ENCODE measurements around the gene IQCK. TPM values are rescaled to one million over a fixed set of nuclear protein-coding genes. Genes with fewer than 3 reads are reported as not detected.

Gene IQCK
- total and polyA plus RNA-seq, 3 donors from 2014 or later, result 77.8 to 102 (median 91.3) TPM

DNA sequence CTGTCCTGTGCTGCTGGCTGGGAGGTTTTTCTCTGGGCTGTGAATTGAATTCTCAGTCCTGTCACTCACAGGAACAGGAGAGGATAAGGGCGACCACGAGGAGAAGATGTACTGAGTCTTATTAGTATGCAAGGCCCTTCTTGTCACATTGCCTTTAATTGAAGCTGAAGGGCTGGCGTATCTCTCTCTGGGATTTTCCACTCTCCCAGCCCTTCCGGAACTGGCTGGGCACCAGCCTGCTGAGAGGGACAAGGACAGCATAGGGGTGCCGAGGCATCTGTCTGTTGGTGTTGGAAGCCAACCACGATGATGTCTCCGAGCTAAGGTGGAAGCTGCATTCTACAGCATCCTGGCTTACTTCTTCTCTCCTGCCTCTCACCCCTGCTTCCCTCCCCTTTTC lies 133.4 kb downstream of the IQCK start:
- intact Hi-C loops (cut with DNase I; ENCODE audit: low total_unique reads), result no loop called here
- WGBS, 2 donors, result 64 to 88% methylated on average over 7 of the region's 7 CpGs
- H3K27me3 ChIP-seq, result no peaks in the 10 kb centered on the region
- no peak overlapping the region for H3K4me3 ChIP-seq
- H3K27ac ChIP-seq, result no peak overlapping the region
- H3K4me1 ChIP-seq, result no peaks in the 10 kb centered on the region
- H3K9me3 ChIP-seq, result no peaks in the 10 kb centered on the region
- H3K36me3 ChIP-seq (ENCODE audit: low read depth, missing control alignments), result no peaks in the 10 kb centered on the region
- no peak for TF ChIP-seq POLR2A (IDR thresholded peaks at IDR 0.05)
- TF ChIP-seq, protein P1, sequence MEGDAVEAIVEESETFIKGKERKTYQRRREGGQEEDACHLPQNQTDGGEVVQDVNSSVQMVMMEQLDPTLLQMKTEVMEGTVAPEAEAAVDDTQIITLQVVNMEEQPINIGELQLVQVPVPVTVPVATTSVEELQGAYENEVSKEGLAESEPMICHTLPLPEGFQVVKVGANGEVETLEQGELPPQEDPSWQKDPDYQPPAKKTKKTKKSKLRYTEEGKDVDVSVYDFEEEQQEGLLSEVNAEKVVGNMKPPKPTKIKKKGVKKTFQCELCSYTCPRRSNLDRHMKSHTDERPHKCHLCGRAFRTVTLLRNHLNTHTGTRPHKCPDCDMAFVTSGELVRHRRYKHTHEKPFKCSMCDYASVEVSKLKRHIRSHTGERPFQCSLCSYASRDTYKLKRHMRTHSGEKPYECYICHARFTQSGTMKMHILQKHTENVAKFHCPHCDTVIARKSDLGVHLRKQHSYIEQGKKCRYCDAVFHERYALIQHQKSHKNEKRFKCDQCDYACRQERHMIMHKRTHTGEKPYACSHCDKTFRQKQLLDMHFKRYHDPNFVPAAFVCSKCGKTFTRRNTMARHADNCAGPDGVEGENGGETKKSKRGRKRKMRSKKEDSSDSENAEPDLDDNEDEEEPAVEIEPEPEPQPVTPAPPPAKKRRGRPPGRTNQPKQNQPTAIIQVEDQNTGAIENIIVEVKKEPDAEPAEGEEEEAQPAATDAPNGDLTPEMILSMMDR (IDR thresholded peaks at IDR 0.05), result no peak
- DNase-seq, result no peak

DNA sequence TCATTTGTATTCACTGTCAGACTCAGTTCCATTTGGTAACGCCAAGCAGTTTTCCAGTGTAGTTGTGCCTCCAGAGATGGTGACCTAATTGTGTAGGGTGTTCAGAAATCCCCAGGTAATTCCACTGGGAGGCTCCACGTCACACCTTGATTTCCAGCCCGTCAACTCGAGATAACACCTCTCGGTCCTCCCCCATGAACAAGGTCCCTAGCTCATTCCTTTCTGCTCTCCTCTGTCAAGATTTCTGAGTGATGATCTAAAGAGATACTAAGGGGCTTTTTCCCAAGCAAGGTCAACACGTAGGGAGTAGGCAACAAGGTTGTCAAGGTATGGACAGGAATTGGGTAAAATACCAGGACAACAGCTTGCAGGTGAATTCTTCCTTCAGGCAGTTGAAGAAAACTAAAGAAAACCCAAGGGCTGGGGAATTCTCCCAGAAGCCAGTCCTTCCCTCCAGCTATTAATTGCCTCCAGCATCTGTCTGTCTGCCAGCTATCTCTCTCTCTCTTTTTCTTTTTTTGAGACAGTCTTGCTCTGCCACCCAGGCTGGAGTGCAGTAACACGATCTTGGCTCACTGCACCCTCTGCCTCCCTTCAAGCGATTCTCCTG lies 135.2 kb downstream of the IQCK start:
- intact Hi-C loops (cut with DNase I; ENCODE audit: low total_unique reads), result no loop called here
- no peak overlapping the region for H3K4me3 ChIP-seq
- H3K27me3 ChIP-seq, result no peaks in the 10 kb centered on the region
- H3K9me3 ChIP-seq, result no peaks in the 10 kb centered on the region
- H3K4me1 ChIP-seq, result no peaks in the 10 kb centered on the region
- no peak overlapping the region for H3K27ac ChIP-seq
- H3K36me3 ChIP-seq (ENCODE audit: low read depth, missing control alignments), result no peaks in the 10 kb centered on the region
- no peak for TF ChIP-seq POLR2A (IDR thresholded peaks at IDR 0.05)
- TF ChIP-seq, protein P1 (IDR thresholded peaks at IDR 0.05), result no peak
- no peak for DNase-seq
- 77 to 79% methylated on average over 8 of the region's 8 CpGs for WGBS, 2 donors

DNA sequence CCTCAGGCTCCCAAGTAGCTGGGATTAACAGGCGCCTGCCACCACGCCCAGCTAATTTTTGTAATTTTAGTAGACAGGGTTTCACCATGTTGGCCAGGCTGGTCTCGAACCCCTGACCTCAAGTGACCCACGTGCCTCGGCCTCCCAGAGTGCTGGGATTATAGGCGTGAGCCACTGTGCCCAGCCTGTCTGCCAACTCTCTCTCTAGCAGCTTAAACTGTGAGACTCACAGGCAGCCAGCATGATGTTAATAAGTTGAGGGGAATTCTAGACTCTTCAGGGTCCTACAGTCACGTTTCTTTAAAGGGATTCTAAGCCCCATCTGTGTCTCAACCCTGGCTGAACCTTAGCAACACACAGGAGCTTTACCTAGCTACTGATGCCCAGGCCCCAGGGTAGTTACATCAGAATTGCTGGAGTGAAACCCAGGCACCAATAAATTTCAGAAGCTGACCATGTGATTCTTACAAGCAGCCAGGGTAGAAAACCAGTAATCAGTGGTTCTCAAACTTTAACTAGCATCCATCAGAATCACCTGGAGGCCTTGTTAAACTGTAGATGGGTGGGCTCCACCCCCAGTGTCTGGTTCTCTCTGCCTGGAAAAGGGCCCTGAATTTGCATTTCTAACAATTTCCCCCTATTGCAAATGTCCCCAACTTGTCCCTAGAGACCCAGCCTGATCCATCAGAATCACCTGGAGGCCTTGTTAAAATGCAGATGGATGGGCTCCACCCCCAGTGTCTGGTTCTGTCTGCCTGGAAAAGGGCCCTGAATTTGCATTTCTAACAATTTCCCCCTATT lies 135.9 kb downstream of the IQCK start:
- no peak for TF ChIP-seq POLR2A (IDR thresholded peaks at IDR 0.05)
- TF ChIP-seq, protein P1 (IDR thresholded peaks at IDR 0.05), result no peak
- Histone ChIP-seq H3K4me1 (no peaks in the 10 kb centered on the region), H3K36me3 (ENCODE audit: low read depth, missing control alignments) (no peaks in the 10 kb centered on the region), H3K27me3 (no peaks in the 10 kb centered on the region), H3K4me3 (no peak overlapping the region), H3K27ac (no peak overlapping the region), H3K9me3 (no peaks in the 10 kb centered on the region)
- no peak for DNase-seq
- intact Hi-C loops (cut with DNase I; ENCODE audit: low total_unique reads), result no loop called here
- 70 to 73% methylated on average over 7 of the region's 7 CpGs for WGBS, 2 donors

DNA sequence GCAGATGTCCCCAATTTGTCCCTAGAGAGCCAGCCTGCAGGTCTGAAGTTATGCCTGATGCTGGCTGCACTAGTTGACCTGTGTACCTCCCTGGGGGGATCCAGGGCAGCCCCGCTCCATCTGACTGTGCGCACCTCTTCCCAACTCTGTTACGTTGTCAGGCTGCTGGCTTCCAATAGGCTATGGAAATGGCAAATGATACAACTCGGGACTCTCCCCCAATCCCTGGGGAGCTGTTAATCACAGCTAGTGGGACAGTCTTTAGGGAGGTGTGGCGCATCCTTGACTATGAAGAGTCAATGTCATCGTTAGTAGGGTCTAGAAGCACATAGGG lies 136.4 kb downstream of the IQCK start:
- no peak for TF ChIP-seq POLR2A (IDR thresholded peaks at IDR 0.05)
- TF ChIP-seq, protein P1 (IDR thresholded peaks at IDR 0.05), result no peak
- H3K36me3 ChIP-seq (ENCODE audit: low read depth, missing control alignments), result no peaks in the 10 kb centered on the region
- DNase-seq, result no peak
- intact Hi-C loops (cut with DNase I; ENCODE audit: low total_unique reads), result no loop called here
- WGBS, 2 donors, result 81 to 85% methylated on average over 6 of the region's 6 CpGs
- H3K4me3 ChIP-seq, result no peak overlapping the region
- no peaks in the 10 kb centered on the region for H3K27me3 ChIP-seq
- no peak overlapping the region for H3K27ac ChIP-seq
- H3K4me1 ChIP-seq, result no peaks in the 10 kb centered on the region
- H3K9me3 ChIP-seq, result no peaks in the 10 kb centered on the region

DNA sequence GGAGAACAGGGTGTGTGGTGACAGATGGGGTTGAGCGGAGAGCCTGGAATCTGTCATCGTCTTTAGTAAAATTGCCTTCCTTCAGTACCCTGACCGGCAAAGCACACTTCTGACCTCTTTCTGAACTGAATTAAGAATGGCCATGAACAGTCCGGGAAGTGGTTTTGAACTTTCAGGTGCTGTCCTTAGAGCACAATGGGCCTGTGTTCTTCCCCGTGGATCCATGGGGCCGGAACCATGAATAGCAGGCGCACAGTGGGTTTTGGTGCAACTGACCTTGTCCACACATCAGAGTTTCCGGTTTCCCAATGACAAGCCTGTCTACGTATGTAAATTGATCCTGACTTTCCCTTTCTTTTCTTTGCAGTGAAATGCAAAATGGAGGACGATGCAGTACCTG lies 138.0 kb downstream of the IQCK start:
- Histone ChIP-seq H3K4me1 (no peaks in the 10 kb centered on the region), H3K27me3 (no peaks in the 10 kb centered on the region), H3K36me3 (ENCODE audit: low read depth, missing control alignments) (no peaks in the 10 kb centered on the region), H3K4me3 (no peak overlapping the region), H3K9me3 (no peaks in the 10 kb centered on the region), H3K27ac (no peak overlapping the region)
- DNase-seq, result no peak
- 86% methylated on average over 10 of the region's 10 CpGs for WGBS, 2 donors
- TF ChIP-seq, protein P1 (IDR thresholded peaks at IDR 0.05), result no peak
- TF ChIP-seq POLR2A (IDR thresholded peaks at IDR 0.05), result no peak
- intact Hi-C loops (cut with DNase I; ENCODE audit: low total_unique reads), result no loop called here

Measured in testis (tissue), 3 donors.